AG04450 (cell line): ENCODE data around the gene ICOS. TPM values are rescaled to one million over a fixed set of nuclear protein-coding genes. Genes with fewer than 3 reads are reported as not detected.

Experiments
- CTCF ChIA-PET: fragments of 300-600, 350-600 bp; formaldehyde crosslinking; extraction: SDS; loops from one replicate; lab custom pipeline; 2022; ENCODE audit warnings: antibody characterized with exemption, inconsistent platforms; lab: Charles Lee
- POLR2A ChIA-PET: fragments of 350-600 bp; formaldehyde crosslinking; extraction: SDS; loops from one replicate; lab custom pipeline; 2021; ENCODE audit warnings: antibody characterized with exemption, inconsistent platforms; lab: Yijun Ruan, JAX
- DNase-seq: peaks from one replicate; pipeline ENCODE4 v3.0.0-alpha.2; 2011; ENCODE audit warnings: low read depth, low spot score
- H3K27ac ChIP-seq: one replicate; pipeline ENCODE4 v1.5.1; 2012; ENCODE audit warnings: low read depth, low read length, control low read depth
- H3K27me3 ChIP-seq: one replicate; pipeline ENCODE4 v1.6.0; 2012; ENCODE audit warnings: low read length; ENCODE audit not compliant: control insufficient read depth, insufficient read depth
- H3K4me3 ChIP-seq: 2 replicates; pipeline ENCODE4 v1.5.1; 2011; ENCODE audit warnings: mild to moderate bottlenecking, low read depth, low read length, control low read depth
- H3K9me3 ChIP-seq: 2 replicates; pipeline ENCODE4 v1.5.1; 2012; ENCODE audit warnings: low read length; ENCODE audit not compliant: control insufficient read depth, insufficient read depth
- CTCF ChIP-seq: IDR thresholded peaks from 2 replicates; pipeline ENCODE4 v1.5.1; 2011; ENCODE audit warnings: low read depth, low read length, control low read depth, inconsistent platforms
- polyA plus RNA-seq: library from polyadenylated mRNA; depleted of rRNA; stranded (reverse); fragments of >200 nt; gene quantifications from 2 replicates; pipeline ENCODE4 v1.2.3, GENCODE V29; 2011

Gene ICOS
- polyA plus RNA-seq, 1 experiment, result not detected

- no peak for TF ChIP-seq CTCF
- Histone ChIP-seq H3K9me3 (no peaks in the 10 kb centered on the region), H3K27me3 (no peaks in the 10 kb centered on the region), H3K4me3 (no peak overlapping the region), H3K27ac (no peak overlapping the region)
- CTCF ChIA-PET, result no interaction called here
- POLR2A ChIA-PET, result no interaction called here
- DNase-seq, result no peak
Observed at GRCh38 chr2:203993560-203993959, 57.0 kb downstream of the ICOS start.

DNA sequence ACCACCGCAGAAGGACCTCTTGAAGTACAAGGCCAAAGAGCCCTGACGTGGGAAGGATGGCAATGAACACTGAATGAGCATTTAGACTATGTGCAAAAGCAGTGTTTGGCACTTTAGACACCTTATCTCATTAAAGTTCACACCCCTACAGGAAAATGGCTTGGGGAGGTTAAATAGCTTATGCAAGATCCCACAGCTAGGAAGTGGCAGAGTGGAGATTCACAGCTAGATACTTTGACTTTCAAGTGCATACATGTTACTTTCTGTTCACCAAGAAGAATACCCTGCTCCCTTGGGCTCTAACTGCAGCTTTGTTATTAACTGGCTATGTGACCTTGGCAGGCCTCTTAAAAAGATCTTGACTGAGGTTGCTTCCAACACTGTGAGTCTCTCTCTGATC is 58.2 kb downstream of the ICOS start:
- no peak for TF ChIP-seq CTCF
- ChIA-PET CTCF (no interaction called here), POLR2A (no interaction called here)
- no peaks in the 10 kb centered on the region for H3K27me3 ChIP-seq
- no peak for DNase-seq
- H3K9me3 ChIP-seq, result no peaks in the 10 kb centered on the region
- no peak overlapping the region for H3K27ac ChIP-seq
- H3K4me3 ChIP-seq, result no peak overlapping the region

DNA sequence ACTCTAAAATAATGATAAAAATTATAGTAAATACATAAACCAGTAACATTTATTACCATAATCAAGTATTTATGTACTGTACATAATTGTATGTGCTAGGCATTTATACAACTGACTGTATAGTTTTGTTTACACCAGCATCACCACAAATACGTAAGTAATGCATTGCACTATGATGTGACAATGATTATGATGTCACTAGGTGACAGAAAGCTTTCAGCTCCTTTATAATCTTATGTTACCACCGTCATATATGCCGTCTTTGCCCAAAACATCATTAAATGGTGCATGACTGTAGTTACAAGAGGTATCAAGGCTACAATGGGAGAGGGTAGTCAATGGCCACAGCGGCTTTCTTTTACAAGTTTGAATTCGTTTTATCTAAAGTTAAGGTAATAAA is 60.1 kb downstream of the ICOS start:
- H3K27me3 ChIP-seq, result no peaks in the 10 kb centered on the region
- no peak overlapping the region for H3K4me3 ChIP-seq
- H3K9me3 ChIP-seq, result no peaks in the 10 kb centered on the region
- no peak for TF ChIP-seq CTCF
- POLR2A ChIA-PET, result no interaction called here
- H3K27ac ChIP-seq, result no peak overlapping the region
- CTCF ChIA-PET, result no interaction called here
- DNase-seq, result no peak

GRCh38 chr2:203997481-203997880 is 60.9 kb downstream of the ICOS start:
- H3K27me3 ChIP-seq, result no peaks in the 10 kb centered on the region
- ChIA-PET CTCF (no interaction called here), POLR2A (no interaction called here)
- TF ChIP-seq CTCF, result no peak
- no peak overlapping the region for H3K27ac ChIP-seq
- no peak for DNase-seq
- no peak overlapping the region for H3K4me3 ChIP-seq
- no peaks in the 10 kb centered on the region for H3K9me3 ChIP-seq

DNA sequence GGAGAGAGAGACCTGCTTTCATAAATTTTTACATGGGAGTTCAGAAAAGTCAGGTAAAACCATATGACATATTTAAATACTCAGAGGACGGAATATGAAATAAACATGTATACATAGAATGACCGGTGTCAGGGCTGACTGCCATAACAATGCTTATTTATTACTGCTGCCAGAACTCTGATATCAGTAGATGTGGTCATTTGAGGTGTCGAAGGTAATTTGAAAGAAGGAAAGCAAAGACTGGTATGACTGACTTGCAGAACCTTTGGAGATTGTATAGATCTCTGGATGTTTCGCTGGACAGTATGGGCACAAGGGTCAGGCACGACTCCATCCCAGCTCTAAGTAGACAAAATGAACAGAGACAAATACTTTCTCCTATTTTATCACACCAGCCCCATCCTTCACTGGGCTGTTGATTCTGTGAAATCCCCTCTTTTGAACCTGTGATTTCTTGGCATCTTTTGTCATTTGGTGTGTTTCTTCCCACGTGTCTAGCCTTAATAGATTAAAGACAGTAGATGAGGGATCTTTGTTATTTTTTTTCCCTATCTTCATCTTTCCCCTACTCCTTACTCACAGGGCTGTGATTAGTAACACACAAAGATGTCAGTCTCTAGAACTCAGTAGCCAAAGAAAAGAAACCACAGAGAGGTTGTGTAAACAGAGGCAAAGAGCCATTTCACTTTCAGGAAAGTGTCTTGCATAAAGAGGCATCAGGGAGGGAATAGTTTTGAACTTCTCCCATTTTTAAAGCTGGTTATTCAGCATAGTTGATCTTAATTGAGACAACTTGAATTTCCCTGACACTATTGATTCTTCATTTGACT is 61.6 kb downstream of the ICOS start:
- no peak for DNase-seq
- ChIA-PET POLR2A (no interaction called here), CTCF (no interaction called here)
- H3K9me3 ChIP-seq, result no peaks in the 10 kb centered on the region
- no peak overlapping the region for H3K4me3 ChIP-seq
- no peaks in the 10 kb centered on the region for H3K27me3 ChIP-seq
- no peak overlapping the region for H3K27ac ChIP-seq
- no peak for TF ChIP-seq CTCF
